ENCODE data around the gene ULK4. TPM values are rescaled to one million over a fixed set of nuclear protein-coding genes. Genes with fewer than 3 reads are reported as not detected.
A peak's percentile ranks its signal among the peaks of the same experiment; 100 is the strongest.
"Not testable (repeated sequence)": the region's sequence is repeated elsewhere in the genome, so short reads cannot be mapped to it uniquely, and the experiment has no call there.

The ULK4 gene
- total RNA-seq, 1 experiment from 2014 or later = 2.0 TPM

- DNase-seq (ENCODE audit: low spot score) = no peak
These were observed 381.5 kb downstream of the ULK4 start for GRCh38 chr3:41580274-41580959.

GRCh38 chr3:41579861-41580260 lies 382.0 kb downstream of the ULK4 start:
- DNase-seq (ENCODE audit: low spot score) = no peak

GRCh38 chr3:41578798-41579197 lies 383.1 kb downstream of the ULK4 start:
- no peak for DNase-seq (ENCODE audit: low spot score)

GRCh38 chr3:41575724-41576123 lies 386.2 kb downstream of the ULK4 start:
- no peak for DNase-seq (ENCODE audit: low spot score)

GRCh38 chr3:41574900-41575299 lies 387.0 kb downstream of the ULK4 start:
- no peak for DNase-seq (ENCODE audit: low spot score)

- DNase-seq (ENCODE audit: low spot score) = no peak
These were observed 388.3 kb downstream of the ULK4 start for GRCh38 chr3:41573591-41573990.

- no peak for DNase-seq (ENCODE audit: low spot score)
These were observed 389.8 kb downstream of the ULK4 start for GRCh38 chr3:41572092-41572491.

- DNase-seq (ENCODE audit: low spot score) = no peak
These were observed 392.1 kb downstream of the ULK4 start for GRCh38 chr3:41569632-41570305.

GRCh38 chr3:41565948-41566514 lies 395.9 kb downstream of the ULK4 start:
- DNase-seq (ENCODE audit: low spot score) = no peak

GRCh38 chr3:41565003-41565402 lies 396.9 kb downstream of the ULK4 start:
- no peak for DNase-seq (ENCODE audit: low spot score)

GRCh38 chr3:41556245-41556644 lies 405.7 kb downstream of the ULK4 start:
- DNase-seq (ENCODE audit: low spot score) = not testable (repeated sequence)

GRCh38 chr3:41532976-41533375 lies 428.9 kb downstream of the ULK4 start:
- no peak for DNase-seq (ENCODE audit: low spot score)

GRCh38 chr3:41526995-41527573 lies 434.8 kb downstream of the ULK4 start:
- DNase-seq (ENCODE audit: low spot score) = no peak

- DNase-seq (ENCODE audit: low spot score) = no peak
These were observed 436.4 kb downstream of the ULK4 start for GRCh38 chr3:41525303-41526064.

GRCh38 chr3:41523897-41524296 lies 438.0 kb downstream of the ULK4 start:
- no peak for DNase-seq (ENCODE audit: low spot score)

GRCh38 chr3:41522612-41523011 lies 439.3 kb downstream of the ULK4 start:
- no peak for DNase-seq (ENCODE audit: low spot score)

GRCh38 chr3:41521010-41521655 lies 440.8 kb downstream of the ULK4 start:
- DNase-seq (ENCODE audit: low spot score) = no peak

- no peak for DNase-seq (ENCODE audit: low spot score)
These were observed 442.2 kb downstream of the ULK4 start for GRCh38 chr3:41519746-41520145.

- no peak for DNase-seq (ENCODE audit: low spot score)
These were observed 443.3 kb downstream of the ULK4 start for GRCh38 chr3:41518626-41519025.

- DNase-seq (ENCODE audit: low spot score) = peak; percentile 18
These were observed 453.7 kb downstream of the ULK4 start for GRCh38 chr3:41508063-41508696.

Measured in A172 (cell line).